ENCODE results near the gene CAMK4.
A peak's percentile ranks its signal among the peaks of the same experiment; 100 is the strongest.

Gene CAMK4

GRCh38 chr5:111384220-111384619 lies 160.0 kb downstream of the CAMK4 start:
- H3K4me1 ChIP-seq (ENCODE audit: insufficient read depth, poor library complexity, severe bottlenecking), result peaks cover 19% of the 10 kb centered on the region
- ATAC-seq (ENCODE audit: low read depth), result peak; percentile 52
- H3K36me3 ChIP-seq (ENCODE audit: low read depth), result no peaks in the 10 kb centered on the region
- H3K27ac ChIP-seq (ENCODE audit: poor library complexity, severe bottlenecking), result no peak overlapping the region
- TF ChIP-seq CTCF (IDR thresholded peaks at IDR 0.05; ENCODE audit: poor library complexity, severe bottlenecking), result no peak
- H3K9me3 ChIP-seq (ENCODE audit: severe bottlenecking), result no peaks in the 10 kb centered on the region
- H3K27me3 ChIP-seq (ENCODE audit: insufficient read depth, poor library complexity, severe bottlenecking), result no peaks in the 10 kb centered on the region
- DNase-seq (ENCODE audit: low spot score), result no peak
- no peak overlapping the region for H3K4me3 ChIP-seq (ENCODE audit: severe bottlenecking)

- Histone ChIP-seq H3K27ac (ENCODE audit: poor library complexity, severe bottlenecking) (no peak overlapping the region), H3K9me3 (ENCODE audit: severe bottlenecking) (no peaks in the 10 kb centered on the region), H3K36me3 (ENCODE audit: low read depth) (no peaks in the 10 kb centered on the region), H3K4me1 (ENCODE audit: insufficient read depth, poor library complexity, severe bottlenecking) (peaks cover 26% of the 10 kb centered on the region), H3K27me3 (ENCODE audit: insufficient read depth, poor library complexity, severe bottlenecking) (no peaks in the 10 kb centered on the region), H3K4me3 (ENCODE audit: severe bottlenecking) (no peak overlapping the region)
- ATAC-seq (ENCODE audit: low read depth), result no peak
- no peak for TF ChIP-seq CTCF (IDR thresholded peaks at IDR 0.05; ENCODE audit: poor library complexity, severe bottlenecking)
- no peak for DNase-seq (ENCODE audit: low spot score)
These were observed 160.9 kb downstream of the CAMK4 start for GRCh38 chr5:111385051-111385450.

- DNase-seq (ENCODE audit: low spot score) (no peak), ATAC-seq (ENCODE audit: low read depth) (no peak)
- Histone ChIP-seq H3K36me3 (ENCODE audit: low read depth) (no peaks in the 10 kb centered on the region), H3K4me1 (ENCODE audit: insufficient read depth, poor library complexity, severe bottlenecking) (peaks cover 19% of the 10 kb centered on the region), H3K4me3 (ENCODE audit: severe bottlenecking) (no peak overlapping the region), H3K9me3 (ENCODE audit: severe bottlenecking) (no peaks in the 10 kb centered on the region), H3K27ac (ENCODE audit: poor library complexity, severe bottlenecking) (no peak overlapping the region), H3K27me3 (ENCODE audit: insufficient read depth, poor library complexity, severe bottlenecking) (no peaks in the 10 kb centered on the region)
- TF ChIP-seq CTCF (IDR thresholded peaks at IDR 0.05; ENCODE audit: poor library complexity, severe bottlenecking), result no peak
These were observed 162.0 kb downstream of the CAMK4 start for GRCh38 chr5:111385970-111386831.

GRCh38 chr5:111386832-111387162 lies 162.6 kb downstream of the CAMK4 start:
- H3K4me1 ChIP-seq (ENCODE audit: insufficient read depth, poor library complexity, severe bottlenecking), result peaks cover 19% of the 10 kb centered on the region
- no peaks in the 10 kb centered on the region for H3K36me3 ChIP-seq (ENCODE audit: low read depth)
- TF ChIP-seq CTCF (IDR thresholded peaks at IDR 0.05; ENCODE audit: poor library complexity, severe bottlenecking), result no peak
- H3K9me3 ChIP-seq (ENCODE audit: severe bottlenecking), result no peaks in the 10 kb centered on the region
- ATAC-seq (ENCODE audit: low read depth) (no peak), DNase-seq (ENCODE audit: low spot score) (no peak)
- no peak overlapping the region for H3K4me3 ChIP-seq (ENCODE audit: severe bottlenecking)
- H3K27me3 ChIP-seq (ENCODE audit: insufficient read depth, poor library complexity, severe bottlenecking), result no peaks in the 10 kb centered on the region
- no peak overlapping the region for H3K27ac ChIP-seq (ENCODE audit: poor library complexity, severe bottlenecking)

- DNase-seq (ENCODE audit: low spot score) (no peak), ATAC-seq (ENCODE audit: low read depth) (no peak)
- Histone ChIP-seq H3K9me3 (ENCODE audit: severe bottlenecking) (no peaks in the 10 kb centered on the region), H3K27me3 (ENCODE audit: insufficient read depth, poor library complexity, severe bottlenecking) (no peaks in the 10 kb centered on the region), H3K4me3 (ENCODE audit: severe bottlenecking) (no peak overlapping the region), H3K4me1 (ENCODE audit: insufficient read depth, poor library complexity, severe bottlenecking) (peaks cover 19% of the 10 kb centered on the region), H3K36me3 (ENCODE audit: low read depth) (no peaks in the 10 kb centered on the region), H3K27ac (ENCODE audit: poor library complexity, severe bottlenecking) (no peak overlapping the region)
- no peak for TF ChIP-seq CTCF (IDR thresholded peaks at IDR 0.05; ENCODE audit: poor library complexity, severe bottlenecking)
These were observed 163.2 kb downstream of the CAMK4 start for GRCh38 chr5:111387361-111387760.
